B cell (primary cell): Measurements from ENCODE around the gene TRA2A. TPM values are rescaled to one million over a fixed set of nuclear protein-coding genes. Genes with fewer than 3 reads are reported as not detected.

Experiments
- ATAC-seq: fragments of 200-7000 bp; cut with Tn5 transposase; one replicate; pipeline ENCODE4 v1.10.0; 2021; ENCODE audit warnings: low read depth, mild to moderate bottlenecking, moderate number of reproducible peaks, moderate library complexity
- CTCF ChIA-PET: fragments of 350-600 bp; sonication (Branson Sonifier 250); formaldehyde crosslinking; loops from one replicate; lab custom pipeline; 2021; ENCODE audit warnings: antibody characterized with exemption, inconsistent platforms; lab: Charles Lee
- POLR2A ChIA-PET: fragments of 350-600 bp; sonication (Branson Sonifier 250); formaldehyde crosslinking; loops from one replicate; lab custom pipeline; 2021; ENCODE audit warnings: antibody characterized with exemption; lab: Charles Lee
- DNase-seq: peaks from one replicate; pipeline ENCODE4 v3.0.0; 2013
- H2AFZ ChIP-seq: 2 replicates; pipeline ENCODE4 v1.6.1; 2012; ENCODE audit warnings: mild to moderate bottlenecking, low read depth, low read length; ENCODE audit not compliant: insufficient read depth, poor library complexity, severe bottlenecking
- H3K27ac ChIP-seq, 2 donors: 1 replicate in 1 of 2; 2 replicates in 1 of 2; pipeline ENCODE4 v1.5.1; 2012 to 2013; ENCODE audit warnings: low read length in 2 of 2, mild to moderate bottlenecking in 2 of 2, moderate library complexity in 1 of 2
- H3K27me3 ChIP-seq, 4 experiments: fragments of 200-600 bp in 1 of 4; sonication (generic) in 1 of 4; replicated peaks in 1 of 4; 1 replicate in 2 of 4; 2 replicates in 2 of 4; pipeline versions ENCODE4 v1.6.1 to v1.7.0; 2013 to 2016; ENCODE audit warnings: low read length in 3 of 4, mild to moderate bottlenecking in 2 of 4, mixed read lengths in 1 of 4, moderate library complexity in 1 of 4; ENCODE audit not compliant: insufficient read depth in 4 of 4, control insufficient read depth in 3 of 4; ENCODE audit errors: control extremely low read depth in 1 of 4
- H3K36me3 ChIP-seq, 2 experiments: replicated peaks in 1 of 2; 1 replicate in 1 of 2; 2 replicates in 1 of 2; pipeline versions ENCODE4 v1.6.1 to v1.7.1; 2013; ENCODE audit warnings: low read length in 1 of 2; ENCODE audit not compliant: insufficient read depth in 2 of 2, control insufficient read depth in 1 of 2; ENCODE audit errors: control extremely low read depth in 1 of 2, extremely low read depth in 1 of 2
- H3K4me1 ChIP-seq, 2 donors: fragments of 200-600 bp in 1 of 2; sonication (generic) in 1 of 2; 1 replicate in 1 of 2; 2 replicates in 1 of 2; pipeline versions ENCODE4 v1.5.1 to v1.6.1; 2013 to 2017; ENCODE audit warnings: low read length in 2 of 2; ENCODE audit not compliant: control insufficient read depth in 2 of 2, insufficient read depth in 2 of 2
- H3K4me2 ChIP-seq: replicated peaks from 2 replicates; pipeline ENCODE3; 2012; ENCODE audit warnings: mild to moderate bottlenecking, low read depth, low read length; ENCODE audit not compliant: poor library complexity, severe bottlenecking
- H3K4me3 ChIP-seq, 5 experiments: fragments of 200-600 bp in 1 of 5; sonication (generic) in 1 of 5; 1 replicate in 3 of 5; 2 replicates in 2 of 5; pipeline versions ENCODE4 v1.5.1 to v1.7.0; 2011 to 2016; ENCODE audit warnings: low read length in 4 of 5, mild to moderate bottlenecking in 4 of 5, low read depth in 2 of 5, control low read depth in 1 of 5, moderate library complexity in 1 of 5; ENCODE audit not compliant: insufficient read depth in 1 of 5; ENCODE audit errors: control extremely low read depth in 1 of 5, extremely low read depth in 1 of 5
- H3K79me2 ChIP-seq: fragments of 200-600 bp; sonication (generic); one replicate; pipeline ENCODE4 v1.6.0; 2016; ENCODE audit warnings: low read length; ENCODE audit not compliant: control insufficient read depth, insufficient read depth
- H3K9ac ChIP-seq: fragments of 200-600 bp; sonication (generic); 2 replicates; pipeline ENCODE4 v1.6.1; 2017; ENCODE audit warnings: mild to moderate bottlenecking, low read length, moderate library complexity
- H3K9me3 ChIP-seq, 3 donors: one replicate each; pipeline versions ENCODE4 v1.6.1 to v1.7.1; 2013; ENCODE audit warnings: low read length in 2 of 3; ENCODE audit not compliant: control insufficient read depth in 2 of 3, insufficient read depth in 1 of 3; ENCODE audit errors: control extremely low read depth in 1 of 3
- H4K20me1 ChIP-seq: 2 replicates; pipeline ENCODE4 v1.6.0; 2012; ENCODE audit warnings: mild to moderate bottlenecking, low read length; ENCODE audit not compliant: insufficient read depth, control insufficient read depth, poor library complexity, severe bottlenecking
- H3K27ac Mint-ChIP-seq: one replicate; pipeline ENCODE4 v1.8.0; 2021; ENCODE audit warnings: mixed read lengths
- H3K27me3 Mint-ChIP-seq: one replicate; pipeline ENCODE4 v1.8.0; 2021; ENCODE audit warnings: mixed read lengths
- H3K4me1 Mint-ChIP-seq: one replicate; pipeline ENCODE4 v1.8.0; 2021; ENCODE audit warnings: mixed read lengths
- H3K4me3 Mint-ChIP-seq: one replicate; pipeline ENCODE4 v1.8.0; 2021; ENCODE audit warnings: mixed read lengths
- H3K9me3 Mint-ChIP-seq: one replicate; pipeline ENCODE4 v1.8.0; 2022; ENCODE audit warnings: mixed read lengths; ENCODE audit not compliant: insufficient read depth
- CTCF ChIP-seq: fragments of 200-600 bp; IDR thresholded peaks from one replicate; pipeline ENCODE4 v1.8.0; 2022; ENCODE audit warnings: antibody characterized with exemption, mild to moderate bottlenecking
- EZH2 ChIP-seq: IDR thresholded peaks from 2 replicates; pipeline ENCODE4 v1.6.1; 2012; ENCODE audit warnings: borderline replicate concordance, low read depth, mild to moderate bottlenecking, moderate library complexity, low read length; ENCODE audit not compliant: insufficient read depth, poor library complexity, severe bottlenecking
- WGBS: methylation state at CpG from one replicate; pipeline ENCODE4 v1.1.5; 2013; ENCODE audit warnings: missing lambda C conversion rate; ENCODE audit not compliant: insufficient coverage; 5-methylcytosine and 5-hydroxymethylcytosine counted together
- intact Hi-C: fragments of 100-400 bp; cut with micrococcal nuclease; formaldehyde crosslinking; loops from one replicate; pipeline ENCODE4 v1.10.0; 2022
- polyA plus RNA-seq: library from polyadenylated mRNA; depleted of rRNA; stranded (reverse); fragments of >200 nt; gene quantifications from 2 replicates; pipeline ENCODE4 v1.2.3, GENCODE V29; 2012
- total RNA-seq, 2 donors: library from RNA; stranded (reverse); fragments of 120-200 nt in 1 of 2; gene quantifications; 1 replicate in 1 of 2; 2 replicates in 1 of 2; pipeline versions ENCODE4 v1.2.3 to v1.2.4, GENCODE V29; 2013 to 2022

Gene TRA2A
- total and polyA plus RNA-seq, 2 donors (not counting 1 experiment from before 2014, with no cell fraction given) = 107 to 173 TPM

GRCh38 chr7:23539494-23539907 lies 7.7 kb upstream of the TRA2A start:
- ChIA-PET CTCF (interaction anchor here (0.5 to 2.4 kb wide), 14 partner anchors 9 to 1165 kb away, joined by 3 to 9 read pairs (median 4); partner anchors contain the start of gene FAM221A), POLR2A (interaction anchor here (0.6 to 1.2 kb wide), 2 partner anchors 8 to 175 kb away, joined by 3 to 8 read pairs; no protein-coding TSS in a partner anchor)
- Histone ChIP-seq H3K36me3 (no peaks in the 10 kb centered on the region), H3K27ac (peak overlapping the region; percentile 2 to 33), H3K9ac (peak overlapping the region; percentile 33), H3K79me2 (peaks cover 6% of the 10 kb centered on the region), H4K20me1 (no peaks in the 10 kb centered on the region), H3K27me3 (no peaks in the 10 kb centered on the region), H3K4me3 (peak overlapping the region in 1 of 5 experiments; percentile 26), H3K4me1 (peaks cover 13 to 16% of the 10 kb centered on the region in 2 donors), H2AFZ (peak overlapping the region; percentile 68), H3K4me2 (peak overlapping the region; percentile 68), H3K9me3 (no peaks in the 10 kb centered on the region)
- Mint-ChIP-seq H3K4me1 (peaks cover 16% of the 10 kb centered on the region), H3K4me3 (peak overlapping the region; percentile 73), H3K27me3 (no peaks in the 10 kb centered on the region), H3K9me3 (peaks cover 2% of the 10 kb centered on the region), H3K27ac (peak overlapping the region; percentile 78)
- peak; percentile 40 for DNase-seq
- TF ChIP-seq EZH2 = no peak
- no peak for TF ChIP-seq CTCF
- 33% methylated on average over 2 of the region's 4 CpGs for WGBS
- intact Hi-C loops = loop anchor here (10.0 kb wide), 2 partner anchors 525 to 1035 kb away; partner anchors contain the start of genes HYCC1 and PALS2
- ATAC-seq = peak; percentile 45

GRCh38 chr7:23538301-23538700 lies 6.5 kb upstream of the TRA2A start:
- H3K36me3 ChIP-seq = no peaks in the 10 kb centered on the region
- no peak overlapping the region for H3K9ac ChIP-seq
- Mint-ChIP-seq H3K4me3 (no peak overlapping the region), H3K27ac (no peak overlapping the region), H3K4me1 (peaks cover 14% of the 10 kb centered on the region), H3K9me3 (no peaks in the 10 kb centered on the region), H3K27me3 (no peaks in the 10 kb centered on the region)
- 96% methylated on average over 2 of the region's 3 CpGs for WGBS
- no peak overlapping the region for H3K4me2 ChIP-seq
- ATAC-seq = no peak
- no peaks in the 10 kb centered on the region for H4K20me1 ChIP-seq
- peaks cover 13 to 16% of the 10 kb centered on the region in 2 donors for H3K4me1 ChIP-seq
- H2AFZ ChIP-seq = no peak overlapping the region
- no peaks in the 10 kb centered on the region for H3K9me3 ChIP-seq
- no peak for DNase-seq
- TF ChIP-seq EZH2 (no peak), CTCF (no peak)
- CTCF ChIA-PET = interaction anchor here (1.0 to 2.4 kb wide), 4 partner anchors 9 to 180 kb away, joined by 4 to 9 read pairs (median 6); no protein-coding TSS in a partner anchor
- no peak overlapping the region for H3K4me3 ChIP-seq
- POLR2A ChIA-PET = no interaction called here
- intact Hi-C loops = loop anchor here (10.0 kb wide), 2 partner anchors 524 to 1036 kb away; partner anchors contain the start of genes HYCC1 and PALS2
- H3K27me3 ChIP-seq = no peaks in the 10 kb centered on the region
- H3K27ac ChIP-seq = no peak overlapping the region
- H3K79me2 ChIP-seq = peaks cover 8% of the 10 kb centered on the region
